Measurements from ENCODE around the gene CYP3A7.
"Not testable (repeated sequence)": the region's sequence is repeated elsewhere in the genome, so short reads cannot be mapped to it uniquely, and the experiment has no call there.

CYP3A7 gene

GRCh38 chr7:99742737-99743394 lies 7.9 kb upstream of the CYP3A7 start:
- in situ Hi-C loops (cut with MboI; ENCODE audit: low sequenced_read_pairs): no loop called here

DNA sequence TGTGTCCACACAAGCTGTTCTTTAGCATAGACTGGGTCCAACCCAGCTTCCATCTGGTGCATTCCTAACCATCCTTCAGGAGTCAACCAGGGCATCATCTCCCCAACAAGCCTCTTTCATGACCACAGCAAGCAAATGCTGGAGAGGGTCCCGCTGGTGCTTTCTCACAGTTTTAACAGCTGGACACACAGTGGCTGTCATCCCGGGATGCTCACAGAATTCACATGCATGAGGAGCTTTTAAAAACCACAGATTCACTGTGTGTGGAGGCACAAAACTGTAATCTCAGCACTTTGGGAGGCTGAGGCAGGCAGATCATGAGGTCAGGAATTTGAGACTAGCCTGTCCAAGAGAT lies 6.4 kb upstream of the CYP3A7 start:
- in situ Hi-C loops (cut with MboI; ENCODE audit: low sequenced_read_pairs): no loop called here

DNA sequence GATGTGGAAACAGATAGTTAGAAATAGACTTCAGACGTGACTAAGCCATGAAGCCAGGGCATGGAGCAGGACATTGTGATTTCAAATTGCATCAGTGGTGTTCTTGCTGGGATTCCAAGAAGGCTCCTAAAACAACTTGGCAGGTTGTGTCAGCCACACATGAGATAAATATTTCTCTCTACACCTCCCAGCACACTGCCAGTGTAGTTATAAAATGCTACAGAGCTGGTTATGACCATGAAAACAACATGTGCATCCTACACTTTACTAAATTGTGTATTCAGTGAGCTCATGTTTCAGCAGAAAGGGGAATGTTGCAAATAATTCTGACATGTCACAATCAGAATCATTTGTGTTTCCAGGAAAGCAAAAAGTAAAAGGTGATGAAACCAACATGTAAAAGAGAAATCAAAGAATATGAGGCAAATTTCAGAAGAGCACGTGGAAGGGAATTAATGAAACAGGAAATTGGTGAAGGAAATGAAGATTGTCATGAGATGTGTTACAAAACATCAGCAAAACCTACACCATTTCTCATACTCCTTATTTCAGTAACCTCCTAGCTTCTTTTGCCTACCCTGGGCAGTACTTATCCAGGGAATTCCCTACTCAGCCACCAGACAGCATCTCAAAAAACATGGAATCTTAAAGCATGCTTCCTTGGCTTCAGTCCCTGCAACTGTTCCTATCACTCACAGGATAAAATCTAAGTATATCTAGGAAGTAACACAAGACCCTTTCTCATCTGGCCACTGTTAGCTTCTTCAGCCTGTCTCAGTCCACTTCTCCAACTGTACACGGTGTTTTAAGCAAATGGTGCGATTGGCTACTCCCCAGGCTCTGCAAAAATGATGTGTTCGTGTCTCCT lies 5.8 kb upstream of the CYP3A7 start:
- in situ Hi-C loops (cut with MboI; ENCODE audit: low sequenced_read_pairs): no loop called here

DNA sequence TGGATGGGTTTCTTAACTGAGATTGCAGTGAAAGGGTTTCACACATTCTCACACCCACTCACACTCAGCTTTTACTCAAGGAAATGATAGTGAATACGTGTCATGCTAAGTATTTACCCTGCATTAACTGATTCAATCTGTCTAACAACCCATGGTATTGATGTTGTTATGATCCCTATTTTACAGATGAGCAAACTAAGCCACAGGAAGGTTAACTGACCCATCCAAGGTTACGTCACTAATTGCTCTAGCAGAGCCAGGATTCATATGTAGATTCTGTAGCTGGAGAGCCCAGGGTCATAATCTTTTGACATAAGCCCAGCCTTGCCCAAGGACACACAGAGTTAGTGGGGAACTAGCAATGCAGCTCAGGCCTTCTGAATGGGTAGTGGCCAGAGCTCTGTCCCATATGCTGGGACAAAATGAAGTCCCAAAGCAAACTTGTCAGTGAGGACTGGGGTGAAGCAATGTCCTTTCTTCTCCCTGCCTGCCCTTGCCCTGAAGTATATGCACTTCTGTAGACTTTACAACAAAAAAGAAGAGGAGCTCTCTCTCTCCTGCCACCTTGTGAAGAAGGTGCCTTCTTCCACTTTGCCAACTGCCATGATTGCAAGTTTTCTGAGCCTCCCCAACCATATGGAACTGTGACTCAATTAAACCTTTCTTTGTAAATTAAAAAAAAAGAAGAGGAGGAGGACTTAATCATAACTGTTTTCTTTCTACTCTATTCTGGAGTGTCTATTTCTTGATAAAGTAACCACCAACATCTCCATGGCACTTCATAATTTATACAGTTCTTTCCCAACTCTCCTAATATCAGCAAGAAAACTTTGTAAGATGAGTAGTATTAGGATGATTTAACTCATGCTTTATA lies 4.9 kb upstream of the CYP3A7 start:
- in situ Hi-C loops (cut with MboI; ENCODE audit: low sequenced_read_pairs): no loop called here

DNA sequence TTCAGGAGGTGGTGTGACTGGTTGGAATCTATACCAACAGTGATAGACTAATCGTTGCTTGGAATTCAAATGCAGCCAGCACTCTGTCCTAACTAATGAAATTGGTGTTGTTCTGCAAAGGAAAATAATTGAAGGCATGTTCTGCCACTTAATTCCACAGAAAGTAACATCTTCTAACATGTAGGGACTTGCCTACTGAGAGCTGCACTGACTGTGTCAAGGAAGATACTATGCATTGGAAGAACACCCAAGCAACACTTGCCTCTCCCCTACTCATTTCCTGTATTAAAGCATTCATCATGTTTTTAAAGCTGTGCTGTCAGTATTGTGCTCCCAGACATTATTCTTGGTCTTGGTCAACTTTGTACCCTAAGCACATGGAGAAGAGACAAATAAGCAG lies 2.7 kb upstream of the CYP3A7 start:
- in situ Hi-C loops (cut with MboI; ENCODE audit: low sequenced_read_pairs): no loop called here

DNA sequence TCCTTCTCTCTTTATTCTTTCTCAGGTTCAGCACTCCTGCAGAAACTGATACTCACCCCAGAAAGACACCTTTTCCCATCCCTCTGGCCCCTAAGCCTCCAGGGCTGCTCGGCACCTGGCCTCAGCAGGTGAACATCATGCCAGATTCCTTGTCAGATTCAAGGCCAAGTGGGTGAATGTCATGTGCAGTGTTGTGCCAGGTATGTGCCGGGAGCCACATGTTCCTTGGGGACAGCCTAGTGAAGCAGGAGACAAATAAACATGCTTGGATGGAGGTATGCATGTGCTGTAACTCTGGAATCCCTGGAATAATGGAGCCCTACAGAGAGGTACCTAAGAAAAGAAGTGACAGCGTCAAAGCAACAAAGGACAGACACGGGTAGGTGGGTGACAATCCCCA lies 1.7 kb upstream of the CYP3A7 start:
- in situ Hi-C loops (cut with MboI; ENCODE audit: low sequenced_read_pairs): not testable (repeated sequence)

GRCh38 chr7:99733448-99733847 lies 1.5 kb downstream of the CYP3A7 start:
- in situ Hi-C loops (cut with MboI; ENCODE audit: low sequenced_read_pairs): no loop called here

DNA sequence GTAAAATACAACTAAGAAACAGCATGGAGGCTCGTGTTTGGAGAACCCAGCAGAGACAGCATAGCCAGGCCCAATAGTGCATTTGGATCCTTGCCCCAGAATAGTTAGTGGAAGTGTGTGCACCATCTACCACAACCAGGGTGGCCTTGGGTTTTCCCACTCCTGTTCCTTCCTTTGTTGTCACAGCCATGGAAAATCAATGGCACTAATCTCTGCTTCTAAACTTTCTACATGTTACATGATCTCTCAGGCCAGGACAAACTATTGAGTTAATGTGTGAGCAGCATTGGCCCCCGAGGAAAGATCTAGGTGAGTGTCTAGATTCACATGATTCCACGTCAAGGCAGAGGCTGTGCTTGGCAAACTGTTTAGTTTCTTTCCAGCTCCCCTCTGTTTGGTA lies 2.0 kb downstream of the CYP3A7 start:
- in situ Hi-C loops (cut with MboI; ENCODE audit: low sequenced_read_pairs): no loop called here

GRCh38 chr7:99731638-99732374 lies 3.2 kb downstream of the CYP3A7 start:
- in situ Hi-C loops (cut with MboI; ENCODE audit: low sequenced_read_pairs): no loop called here

DNA sequence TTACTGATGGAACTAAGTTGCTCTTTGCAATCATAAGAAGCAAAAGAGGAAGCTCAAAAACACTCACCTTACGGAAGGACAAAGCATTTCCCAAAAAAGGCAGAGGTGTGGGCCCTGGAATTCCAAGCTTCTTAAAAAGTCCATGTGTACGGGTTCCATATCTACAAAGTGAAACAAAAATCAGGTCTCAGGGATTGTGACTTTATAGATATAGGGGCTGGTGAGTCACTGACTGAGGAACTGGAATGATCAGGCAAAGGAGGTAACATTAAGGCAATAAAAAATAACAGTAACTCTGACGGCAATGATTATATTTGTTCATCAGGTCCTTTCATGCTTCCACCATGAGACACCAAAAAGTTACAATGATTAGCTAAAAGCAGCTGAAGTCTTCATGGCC lies 4.0 kb downstream of the CYP3A7 start:
- in situ Hi-C loops (cut with MboI; ENCODE audit: low sequenced_read_pairs): no loop called here

GRCh38 chr7:99730238-99730810 lies 4.7 kb downstream of the CYP3A7 start:
- in situ Hi-C loops (cut with MboI; ENCODE audit: low sequenced_read_pairs): no loop called here

- in situ Hi-C loops (cut with MboI; ENCODE audit: low sequenced_read_pairs): no loop called here
Observed at GRCh38 chr7:99729486-99730237, 5.3 kb downstream of the CYP3A7 start.

DNA sequence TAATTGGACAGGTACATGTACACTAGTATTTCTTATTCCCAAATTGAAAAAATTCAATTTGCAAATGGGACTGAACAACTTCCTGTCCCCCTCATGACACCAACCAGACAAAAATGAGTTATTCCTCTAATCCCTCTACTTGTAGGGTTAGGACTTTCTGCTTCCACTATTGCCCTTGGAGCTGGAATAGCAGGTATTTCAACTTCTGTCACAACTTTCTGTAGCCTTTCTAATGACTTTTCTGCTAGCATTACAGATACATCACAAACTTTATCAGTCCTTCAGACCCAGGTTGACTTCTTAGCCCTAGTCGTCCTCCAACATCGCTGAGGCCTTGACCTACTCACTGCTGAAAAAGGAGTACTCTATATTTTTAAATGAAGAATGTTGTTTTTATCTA lies 6.4 kb downstream of the CYP3A7 start:
- in situ Hi-C loops (cut with MboI; ENCODE audit: low sequenced_read_pairs): no loop called here

GRCh38 chr7:99723201-99723600 lies 11.8 kb downstream of the CYP3A7 start:
- in situ Hi-C loops (cut with MboI; ENCODE audit: low sequenced_read_pairs): not testable (repeated sequence)

DNA sequence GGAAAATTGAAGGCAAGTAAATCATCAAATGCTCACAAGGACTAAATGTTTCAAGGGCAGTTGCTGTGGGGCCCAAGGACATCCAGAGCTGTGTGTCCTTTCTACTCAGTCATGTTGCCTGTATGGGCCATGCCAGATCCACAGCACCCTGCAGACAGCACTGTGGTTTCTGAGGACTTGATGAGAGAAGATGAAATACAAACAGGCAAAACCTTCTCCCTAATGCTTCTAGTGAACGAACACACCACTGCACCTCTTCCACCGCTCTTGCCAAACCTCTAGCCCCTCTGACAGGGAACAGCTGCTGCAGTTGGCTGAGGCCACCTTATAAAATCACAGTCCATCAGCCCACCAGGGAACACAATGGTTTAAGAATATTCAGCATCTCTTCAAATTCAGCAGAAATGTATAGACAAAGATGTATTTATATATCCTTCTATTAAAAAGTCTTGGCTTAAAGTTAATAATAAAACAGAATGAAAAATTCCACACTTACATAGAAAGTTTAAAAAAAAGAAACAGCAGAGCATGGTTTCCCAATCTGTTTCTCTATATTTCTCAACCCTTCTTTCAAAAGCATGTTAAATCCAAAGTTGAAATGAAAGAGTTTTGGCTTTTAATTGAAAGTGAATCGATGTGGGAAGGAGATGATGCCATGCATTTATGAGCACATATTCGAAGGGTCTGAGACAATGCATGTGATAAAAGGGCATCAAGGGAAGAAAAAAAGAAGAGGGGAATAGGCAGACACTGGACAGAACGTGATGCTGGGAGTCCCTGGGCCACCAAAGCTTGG lies 14.0 kb downstream of the CYP3A7 start:
- in situ Hi-C loops (cut with MboI; ENCODE audit: low sequenced_read_pairs): no loop called here

DNA sequence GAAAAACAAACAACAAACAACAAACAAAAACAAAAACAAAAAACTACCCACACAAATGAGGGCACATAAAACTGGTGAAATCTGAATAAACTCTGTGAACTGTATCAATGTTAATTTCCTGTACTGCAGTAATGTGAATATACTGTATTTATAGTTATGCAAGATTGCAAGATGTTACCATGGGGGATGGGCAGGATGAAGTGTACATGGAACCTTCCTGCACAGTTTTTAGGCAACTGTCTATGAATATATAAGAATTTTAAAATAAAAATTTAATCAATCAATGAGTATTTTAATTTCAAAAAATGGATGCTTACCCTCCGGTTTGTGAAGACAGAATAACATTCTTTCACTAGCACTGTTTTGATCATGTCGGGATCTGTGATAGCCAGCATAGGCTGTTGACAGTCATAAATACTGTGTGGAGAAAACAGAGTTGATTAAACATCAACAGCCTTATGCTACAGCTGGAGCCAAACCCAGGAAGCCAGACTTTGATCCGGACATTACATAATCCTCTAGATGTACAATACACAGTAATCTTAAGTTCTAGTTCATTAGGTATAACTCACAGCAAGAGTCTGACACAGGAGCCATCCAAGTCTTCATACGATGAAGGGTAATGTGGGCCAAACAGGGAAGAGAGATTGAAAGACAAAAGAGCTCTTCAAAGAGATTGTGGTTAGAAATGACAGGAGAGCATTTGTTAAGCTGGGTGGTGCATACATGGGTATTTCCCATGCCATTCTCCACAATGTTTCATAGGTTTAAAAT lies 14.8 kb downstream of the CYP3A7 start:
- in situ Hi-C loops (cut with MboI; ENCODE audit: low sequenced_read_pairs): no loop called here

- in situ Hi-C loops (cut with MboI; ENCODE audit: low sequenced_read_pairs): no loop called here
Observed at GRCh38 chr7:99713995-99714570, 20.9 kb downstream of the CYP3A7 start.
